H9 (cell line): Measurements from ENCODE around the gene SHROOM1. TPM values are rescaled to one million over a fixed set of nuclear protein-coding genes. Genes with fewer than 3 reads are reported as not detected.

Experiments used
- DNase-seq: peaks from one replicate; pipeline ENCODE4 v3.0.0-alpha.2; 2017
- H2AFZ ChIP-seq: one replicate; pipeline ENCODE4 v1.6.1; 2013; ENCODE audit warnings: mild to moderate bottlenecking, low read length, control low read depth, moderate library complexity
- H2AK5ac ChIP-seq: 2 replicates; pipeline ENCODE4 v1.6.1; 2013; ENCODE audit warnings: low read length, control low read depth, mixed read lengths; ENCODE audit not compliant: insufficient read length
- H2BK120ac ChIP-seq: one replicate; pipeline ENCODE4 v1.6.1; 2013; ENCODE audit warnings: low read depth, mild to moderate bottlenecking, low read length, control low read depth, inconsistent platforms; ENCODE audit not compliant: poor library complexity, severe bottlenecking
- H2BK12ac ChIP-seq: 2 replicates; pipeline ENCODE4 v1.6.1; 2013; ENCODE audit warnings: low read length, control low read depth, mixed read lengths, low read depth; ENCODE audit not compliant: insufficient read length
- H2BK15ac ChIP-seq: 2 replicates; pipeline ENCODE4 v1.6.1; 2013; ENCODE audit warnings: low read depth, low read length, control low read depth
- H2BK20ac ChIP-seq: one replicate; pipeline ENCODE4 v1.6.1; 2013; ENCODE audit warnings: low read depth, mild to moderate bottlenecking, low read length, control low read depth, inconsistent platforms; ENCODE audit not compliant: poor library complexity, severe bottlenecking
- H2BK5ac ChIP-seq: 2 replicates; pipeline ENCODE4 v1.6.1; 2013; ENCODE audit warnings: low read length, control low read depth, mixed read lengths; ENCODE audit not compliant: insufficient read length
- H3K14ac ChIP-seq: 2 replicates; pipeline ENCODE4 v1.6.1; 2013; ENCODE audit warnings: low read length, control low read depth; ENCODE audit not compliant: insufficient read depth
- H3K18ac ChIP-seq: 2 replicates; pipeline ENCODE4 v1.6.1; 2013; ENCODE audit warnings: low read depth, mild to moderate bottlenecking, mixed read lengths, low read length, control low read depth; ENCODE audit not compliant: insufficient read length
- H3K23ac ChIP-seq: 2 replicates; pipeline ENCODE4 v1.6.1; 2013; ENCODE audit warnings: low read length, control low read depth, mixed read lengths, low read depth; ENCODE audit not compliant: insufficient read length
- H3K23me2 ChIP-seq: 2 replicates; pipeline ENCODE4 v1.6.1; 2013; ENCODE audit warnings: low read depth, mild to moderate bottlenecking, mixed read lengths, low read length, control low read depth; ENCODE audit not compliant: insufficient read length, poor library complexity, severe bottlenecking
- H3K27ac ChIP-seq: 2 replicates; pipeline ENCODE4 v1.5.1; 2013; ENCODE audit warnings: low read length, control low read depth, mixed read lengths, low read depth; ENCODE audit not compliant: insufficient read length
- H3K27me3 ChIP-seq: 2 replicates; pipeline ENCODE4 v1.6.1; 2013; ENCODE audit warnings: low read length, control low read depth, inconsistent platforms; ENCODE audit not compliant: insufficient read depth
- H3K4ac ChIP-seq: 2 replicates; pipeline ENCODE4 v1.6.1; 2013; ENCODE audit warnings: low read depth, mild to moderate bottlenecking, control low read depth, inconsistent platforms, low read length, moderate library complexity
- H3K4me1 ChIP-seq: 2 replicates; pipeline ENCODE4 v1.6.1; 2013; ENCODE audit warnings: low read length, control low read depth, inconsistent platforms; ENCODE audit not compliant: insufficient read depth
- H3K4me2 ChIP-seq: 2 replicates; pipeline ENCODE4 v1.6.1; 2013; ENCODE audit warnings: low read length, control low read depth, mixed read lengths; ENCODE audit not compliant: insufficient read length, insufficient read depth
- H3K56ac ChIP-seq: 2 replicates; pipeline ENCODE4 v1.6.1; 2013; ENCODE audit warnings: low read depth, mild to moderate bottlenecking, mixed read lengths, low read length, control low read depth; ENCODE audit not compliant: insufficient read length
- H3K79me1 ChIP-seq: 2 replicates; pipeline ENCODE4 v1.6.1; 2013; ENCODE audit warnings: low read depth, mild to moderate bottlenecking, moderate library complexity, low read length, control low read depth, inconsistent platforms; ENCODE audit not compliant: insufficient read depth, poor library complexity, severe bottlenecking
- H3K79me2 ChIP-seq: 2 replicates; pipeline ENCODE4 v1.6.1; 2013; ENCODE audit warnings: low read length, control low read depth, inconsistent platforms; ENCODE audit not compliant: insufficient read depth
- H3K9ac ChIP-seq: 2 replicates; pipeline ENCODE4 v1.6.1; 2013; ENCODE audit warnings: low read length, control low read depth, mixed read lengths; ENCODE audit not compliant: insufficient read length; ENCODE audit errors: extremely low read depth
- H3K9me3 ChIP-seq: one replicate; pipeline ENCODE4 v1.6.1; 2013; ENCODE audit warnings: low read depth, low read length, inconsistent platforms; ENCODE audit not compliant: control insufficient read depth
- H3T11ph ChIP-seq: one replicate; pipeline ENCODE4 v1.6.1; 2013; ENCODE audit warnings: mild to moderate bottlenecking, low read length, control low read depth, inconsistent platforms
- H4K20me1 ChIP-seq: one replicate; pipeline ENCODE4 v1.6.1; 2013; ENCODE audit not compliant: control insufficient read depth, insufficient read length, insufficient read depth
- H4K5ac ChIP-seq: 2 replicates; pipeline ENCODE4 v1.6.1; 2013; ENCODE audit warnings: low read depth, mild to moderate bottlenecking, mixed read lengths, low read length, control low read depth; ENCODE audit not compliant: insufficient read length
- H4K8ac ChIP-seq: replicated peaks from 2 replicates; pipeline ENCODE4 v1.6.1; 2013; ENCODE audit warnings: low read length, control low read depth, mixed read lengths, low read depth; ENCODE audit not compliant: insufficient read length
- H4K91ac ChIP-seq: 2 replicates; pipeline ENCODE4 v1.6.1; 2013; ENCODE audit warnings: low read depth, mild to moderate bottlenecking, moderate library complexity, mixed read lengths, low read length, control low read depth; ENCODE audit not compliant: insufficient read length
- H3K27ac Mint-ChIP-seq, 3 experiments: 2 replicates in 2 of 3; 3 replicates in 1 of 3; pipeline ENCODE4 v1.8.0; 2020 to 2021; ENCODE audit warnings: mixed read lengths in 3 of 3, mild to moderate bottlenecking in 1 of 3, moderate library complexity in 1 of 3
- H3K27me3 Mint-ChIP-seq: 2 replicates; pipeline ENCODE4 v1.8.0; 2021; ENCODE audit warnings: low read depth, mild to moderate bottlenecking, moderate library complexity, mixed read lengths
- H3K36me3 Mint-ChIP-seq, 3 experiments: 2 replicates in 2 of 3; 3 replicates in 1 of 3; pipeline ENCODE4 v1.8.0; 2020 to 2021; ENCODE audit warnings: low read depth in 3 of 3, mixed read lengths in 3 of 3; ENCODE audit not compliant: insufficient read depth in 1 of 3
- H3K4me1 Mint-ChIP-seq, 2 experiments: 2 replicates each; pipeline ENCODE4 v1.8.0; 2020; ENCODE audit warnings: mixed read lengths in 2 of 2
- H3K4me3 Mint-ChIP-seq, 2 experiments: 2 replicates in 1 of 2; 3 replicates in 1 of 2; pipeline ENCODE4 v1.8.0; 2020 to 2021; ENCODE audit warnings: mild to moderate bottlenecking in 2 of 2, mixed read lengths in 2 of 2, moderate library complexity in 1 of 2
- H3K9me3 Mint-ChIP-seq, 2 experiments: 2 replicates in 1 of 2; 3 replicates in 1 of 2; pipeline ENCODE4 v1.8.0; 2020; ENCODE audit warnings: mild to moderate bottlenecking in 2 of 2, mixed read lengths in 2 of 2, moderate library complexity in 1 of 2
- CTCF ChIP-seq: fragments of 200-600 bp; sonication (generic); conservative IDR thresholded peaks from 3 replicates; pipeline ENCODE4 v1.8.0; 2021; ENCODE audit warnings: antibody characterized with exemption, mild to moderate bottlenecking
- whole genome bisulfite sequencing: extraction: QIAGEN DNeasy Blood & Tissue Kit; methylation state at CpG from one replicate; pipeline ENCODE4 v1.1.7; 2013; ENCODE audit warnings: missing lambda C conversion rate, low lambda C conversion rate, mixed read lengths; ENCODE audit not compliant: insufficient read length; ENCODE audit errors: extremely low coverage; 5-methylcytosine and 5-hydroxymethylcytosine counted together
- total RNA-seq: library from RNA; stranded (reverse); gene quantifications from 2 replicates; pipeline ENCODE4 v1.2.1, GENCODE V29; 2021

SHROOM1 gene
- total RNA-seq, 1 experiment from 2014 or later, result 7.0 TPM

GRCh38 chr5:132774406-132774805, 56.0 kb downstream of the SHROOM1 start:
- Histone ChIP-seq H3K18ac (no peak overlapping the region), H3K4ac (no peak overlapping the region), H3K23me2 (peaks cover 13% of the 10 kb centered on the region), H4K8ac (no peak overlapping the region), H4K5ac (no peak overlapping the region), H2BK20ac (no peak overlapping the region), H3K56ac (no peak overlapping the region), H2BK5ac (no peak overlapping the region), H3K4me2 (no peak overlapping the region), H3K79me2 (peaks cover 2% of the 10 kb centered on the region; the same call in 1 of the 2 replicates), H4K91ac (no peak overlapping the region), H3K27ac (no peak overlapping the region), H3K14ac (no peak overlapping the region; the same call in 1 of the 2 replicates), H4K20me1 (no peaks in the 10 kb centered on the region), H3K27me3 (peaks cover 16% of the 10 kb centered on the region; the same call in 1 of the 2 replicates), H2BK15ac (no peak overlapping the region), H3K9ac (no peak overlapping the region), H3K79me1 (peaks cover 2% of the 10 kb centered on the region), H3K9me3 (no peaks in the 10 kb centered on the region), H3K23ac (no peak overlapping the region), H3T11ph (no peak overlapping the region), H3K4me1 (peaks cover 10% of the 10 kb centered on the region; the same call in 1 of the 2 replicates), H2AFZ (no peak overlapping the region), H2BK12ac (no peak overlapping the region), H2AK5ac (no peak overlapping the region), H2BK120ac (no peak overlapping the region)
- Mint-ChIP-seq H3K4me3 (no peak overlapping the region; a peak in 1 of 5 replicates), H3K27ac (no peak overlapping the region), H3K27me3 (peaks cover 59% of the 10 kb centered on the region), H3K4me1 (peaks cover 34 to 39% of the 10 kb centered on the region in 2 experiments), H3K36me3 (no peaks in the 10 kb centered on the region), H3K9me3 (no peaks in the 10 kb centered on the region; a peak in 1 of 5 replicates)
- no peak for DNase-seq
- WGBS, result no CpG with 5 or more reads among the region's 3 CpGs
- TF ChIP-seq CTCF, result no peak
